ENCODE results near the gene RHOT2.
"Not testable (repeated sequence)": the region's sequence is repeated elsewhere in the genome, so short reads cannot be mapped to it uniquely, and the experiment has no call there.

The RHOT2 gene

DNA sequence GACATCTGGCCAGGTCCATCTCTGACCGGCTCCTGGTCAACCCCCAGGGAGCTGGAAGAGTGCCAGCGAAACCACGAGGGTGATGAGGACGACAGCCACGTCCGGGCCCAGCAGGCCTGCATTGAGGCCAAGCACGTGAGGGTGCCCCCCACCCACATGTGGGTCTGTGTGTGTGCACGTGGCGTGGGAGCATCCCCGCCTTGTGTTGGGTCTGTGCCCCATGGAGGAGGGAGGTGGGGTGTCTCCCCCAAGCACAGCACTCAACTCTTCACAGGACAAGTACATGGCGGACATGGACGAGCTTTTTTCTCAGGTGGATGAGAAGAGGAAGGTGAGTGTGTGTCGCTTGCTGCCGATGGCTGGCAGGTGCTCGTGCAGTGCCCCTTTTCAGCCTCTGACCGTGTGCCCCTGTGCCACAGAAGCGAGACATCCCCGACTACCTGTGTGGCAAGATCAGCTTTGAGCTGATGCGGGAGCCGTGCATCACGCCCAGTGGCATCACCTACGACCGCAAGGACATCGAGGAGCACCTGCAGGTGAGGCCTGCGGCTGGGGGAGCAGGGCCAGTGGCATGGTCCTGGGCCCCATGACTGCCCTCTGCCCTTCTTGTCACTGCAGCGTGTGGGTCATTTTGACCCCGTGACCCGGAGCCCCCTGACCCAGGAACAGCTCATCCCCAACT lies 14.0 kb downstream of the RHOT2 start:
- no peak for FAIRE-seq
- TF ChIP-seq POLR2A (IDR thresholded peaks at IDR 0.05; ENCODE audit: low read depth, low read length), result no peak
- DNase-seq (ENCODE audit: insufficient read length, low spot score), result no peak

DNA sequence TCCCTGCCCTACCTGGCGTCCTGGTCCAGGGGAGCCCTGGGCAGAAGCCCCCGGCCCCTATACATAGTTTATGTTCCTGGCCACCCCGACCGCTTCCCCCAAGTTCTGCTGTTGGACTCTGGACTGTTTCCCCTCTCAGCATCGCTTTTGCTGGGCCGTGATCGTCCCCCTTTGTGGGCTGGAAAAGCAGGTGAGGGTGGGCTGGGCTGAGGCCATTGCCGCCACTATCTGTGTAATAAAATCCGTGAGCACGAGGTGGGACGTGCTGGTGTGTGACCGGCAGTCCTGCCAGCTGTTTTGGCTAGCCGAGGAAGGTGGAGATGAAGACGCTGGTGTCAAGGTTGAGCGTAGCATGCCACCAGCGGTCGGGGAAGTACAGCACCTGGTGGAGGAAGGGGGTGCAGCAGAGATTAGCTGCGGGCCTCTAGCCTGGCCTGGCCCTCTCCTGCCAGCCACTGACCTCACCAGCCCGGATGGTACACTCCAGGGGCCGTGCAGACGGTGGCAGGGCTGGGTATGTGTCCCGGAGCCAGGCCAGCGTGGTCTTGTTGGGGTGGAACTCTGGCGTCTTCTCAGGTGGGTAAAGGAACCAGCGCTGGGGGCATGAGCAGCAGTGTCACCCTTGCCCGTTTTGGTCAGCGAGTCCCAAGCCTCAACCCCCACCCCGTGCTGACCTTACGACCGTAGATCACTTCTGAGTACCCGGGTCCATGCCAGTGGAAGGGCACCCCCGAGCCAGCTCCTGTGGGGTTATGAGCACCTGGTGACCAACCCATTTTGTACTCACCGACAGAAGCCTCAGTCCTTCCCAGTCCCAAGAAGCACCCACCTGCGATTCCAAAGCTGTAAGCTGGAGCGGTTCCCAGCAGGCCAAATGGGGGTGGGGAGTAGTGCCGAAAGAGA lies 14.8 kb downstream of the RHOT2 start:
- no peak for FAIRE-seq
- no peak for DNase-seq (ENCODE audit: insufficient read length, low spot score)

DNA sequence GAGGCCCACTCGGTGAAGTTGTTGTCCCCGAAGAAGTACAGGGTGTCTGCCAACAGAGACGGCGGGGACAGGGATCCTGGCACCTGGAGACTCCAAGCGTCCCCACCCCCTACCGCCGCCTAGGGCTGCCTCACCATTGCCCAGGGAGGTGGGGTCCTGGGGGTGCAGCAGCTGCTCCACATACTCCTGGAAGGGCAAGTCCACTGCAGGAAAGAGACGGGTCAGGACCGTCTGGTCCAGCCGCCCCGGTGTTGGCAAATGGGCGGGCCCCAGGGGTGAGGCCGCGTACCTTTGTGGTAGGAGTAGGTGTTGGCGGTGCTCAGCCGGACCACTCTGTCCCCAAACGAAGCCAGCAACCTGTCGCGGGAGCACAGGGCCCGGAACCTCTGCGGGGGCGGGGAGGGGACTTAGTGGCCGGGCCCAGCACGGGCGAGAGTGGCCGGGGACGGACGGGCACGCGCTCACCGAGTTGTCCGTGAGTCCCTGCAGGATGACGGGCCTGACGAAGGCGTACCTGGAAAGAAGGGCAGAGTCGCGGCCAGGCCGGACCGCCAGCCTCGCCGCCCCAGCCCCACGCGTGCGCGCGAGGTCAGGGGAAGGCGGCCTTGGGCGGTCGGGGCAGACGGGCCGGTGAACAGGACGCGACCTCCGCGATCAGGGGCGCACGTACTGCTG lies 15.6 kb downstream of the RHOT2 start:
- no peak for TF ChIP-seq POLR2A (IDR thresholded peaks at IDR 0.05; ENCODE audit: low read depth, low read length)
- FAIRE-seq (no peak), DNase-seq (ENCODE audit: insufficient read length, low spot score) (no peak)

More for the DNA sequence above, 14.8 kb downstream of the RHOT2 start:
- no peak for TF ChIP-seq POLR2A (IDR thresholded peaks at IDR 0.05; ENCODE audit: low read depth, low read length)

DNA sequence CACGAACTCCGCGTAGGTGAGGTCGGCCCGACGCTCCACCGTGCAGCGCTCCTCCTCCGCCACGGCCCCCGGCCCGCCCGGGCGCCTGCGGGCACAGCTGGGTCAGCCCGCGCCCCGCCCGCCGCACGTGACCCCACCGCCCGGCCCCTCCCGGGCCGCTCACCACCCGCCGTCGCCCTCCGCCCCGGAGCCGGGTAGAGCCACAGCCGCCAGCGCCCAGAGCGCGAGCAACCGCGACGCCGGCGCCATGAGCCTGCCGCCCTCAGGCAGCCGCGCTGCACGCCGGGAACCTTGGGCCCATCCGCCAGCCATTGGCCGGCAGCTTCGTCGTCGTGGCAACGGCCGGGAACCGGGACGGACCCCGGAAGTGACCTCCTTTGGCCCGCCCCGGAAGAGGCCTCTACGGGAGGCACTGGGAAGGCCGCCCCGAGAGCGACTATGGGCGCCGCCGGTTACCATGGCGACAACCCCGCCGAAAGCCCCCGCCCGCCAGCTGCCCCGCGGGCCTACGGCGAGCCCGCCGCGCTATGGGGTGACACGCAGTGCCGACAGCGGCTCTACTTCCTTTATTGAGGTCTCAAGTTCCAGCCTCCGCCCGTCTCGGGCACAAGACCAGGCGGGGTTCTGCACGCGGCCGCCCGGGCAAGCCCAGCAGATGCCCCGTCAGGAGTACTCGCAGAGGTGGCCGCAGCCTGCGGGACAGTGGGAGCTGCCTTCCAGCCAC lies 16.3 kb downstream of the RHOT2 start, which contains the start of gene JMJD8:
Gene JMJD8, minus strand, starts transcription at position 264 of the 724 bp plus-strand sequence. Its CDS starts 15 bp downstream, at position 249.
- TF ChIP-seq POLR2A (IDR thresholded peaks at IDR 0.05; ENCODE audit: low read depth, low read length), result peak; percentile 62
- no peak for FAIRE-seq
- DNase-seq (ENCODE audit: insufficient read length, low spot score), result no peak

DNA sequence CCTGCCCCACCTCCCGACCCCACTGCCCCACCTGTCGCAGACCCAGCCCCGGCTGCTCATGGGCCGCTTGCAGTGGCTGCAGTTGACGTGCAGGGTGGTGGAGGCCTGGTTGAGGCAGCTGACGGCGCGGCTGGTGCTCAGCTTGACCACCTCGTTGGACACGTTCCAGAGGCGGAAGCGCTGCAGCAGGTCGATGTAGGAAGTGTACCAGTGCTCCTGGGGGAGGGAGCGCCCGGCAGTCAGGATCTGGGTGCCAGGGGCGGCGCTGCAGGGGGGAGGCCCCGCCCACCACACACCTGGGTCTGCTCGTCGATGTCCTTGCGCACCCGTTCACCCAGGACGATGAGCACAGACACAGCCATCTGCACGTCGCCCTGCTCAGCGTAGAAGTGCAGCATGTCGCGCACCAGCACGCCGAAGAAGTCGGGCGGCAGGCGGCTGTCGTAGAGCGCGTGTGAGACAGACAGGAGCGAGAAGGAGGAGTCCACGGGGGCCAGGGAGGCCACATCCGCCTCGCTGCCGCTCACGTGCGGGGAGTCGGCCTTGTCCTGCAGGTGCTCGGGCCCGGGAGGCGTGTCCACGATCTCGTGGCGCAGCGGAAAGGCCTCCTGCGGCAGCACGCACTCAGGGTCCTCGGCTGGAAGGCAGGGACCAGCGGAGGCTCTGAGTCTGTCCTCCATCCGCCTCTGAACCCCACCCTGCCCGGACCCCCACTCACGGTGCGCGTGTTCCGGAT lies 17.2 kb downstream of the RHOT2 start:
- no peak for FAIRE-seq
- TF ChIP-seq POLR2A (IDR thresholded peaks at IDR 0.05; ENCODE audit: low read depth, low read length), result no peak
- DNase-seq (ENCODE audit: insufficient read length, low spot score), result no peak

DNA sequence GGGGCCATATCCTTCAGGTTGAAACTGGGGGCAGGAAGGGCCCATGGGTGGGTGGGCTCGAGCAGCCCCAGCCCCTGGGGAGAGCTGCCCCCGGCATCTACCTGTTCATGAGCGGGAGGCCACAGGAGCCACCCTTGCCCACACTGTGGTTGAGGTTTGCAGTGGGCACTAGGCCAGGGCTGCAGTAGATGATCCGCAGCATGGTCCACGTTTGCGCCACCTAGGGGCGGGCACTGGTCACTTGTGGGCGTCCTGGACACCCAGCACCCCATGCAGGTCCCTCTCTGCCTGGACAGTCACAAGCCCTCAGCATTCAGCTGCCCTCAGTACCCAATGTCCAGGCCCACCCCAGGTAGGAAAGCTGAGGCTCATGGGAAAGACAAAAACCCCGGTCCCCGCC lies 18.0 kb downstream of the RHOT2 start:
- no peak for TF ChIP-seq POLR2A (IDR thresholded peaks at IDR 0.05; ENCODE audit: low read depth, low read length)
- DNase-seq (ENCODE audit: insufficient read length, low spot score) (peak; percentile 81), FAIRE-seq (no peak)

DNA sequence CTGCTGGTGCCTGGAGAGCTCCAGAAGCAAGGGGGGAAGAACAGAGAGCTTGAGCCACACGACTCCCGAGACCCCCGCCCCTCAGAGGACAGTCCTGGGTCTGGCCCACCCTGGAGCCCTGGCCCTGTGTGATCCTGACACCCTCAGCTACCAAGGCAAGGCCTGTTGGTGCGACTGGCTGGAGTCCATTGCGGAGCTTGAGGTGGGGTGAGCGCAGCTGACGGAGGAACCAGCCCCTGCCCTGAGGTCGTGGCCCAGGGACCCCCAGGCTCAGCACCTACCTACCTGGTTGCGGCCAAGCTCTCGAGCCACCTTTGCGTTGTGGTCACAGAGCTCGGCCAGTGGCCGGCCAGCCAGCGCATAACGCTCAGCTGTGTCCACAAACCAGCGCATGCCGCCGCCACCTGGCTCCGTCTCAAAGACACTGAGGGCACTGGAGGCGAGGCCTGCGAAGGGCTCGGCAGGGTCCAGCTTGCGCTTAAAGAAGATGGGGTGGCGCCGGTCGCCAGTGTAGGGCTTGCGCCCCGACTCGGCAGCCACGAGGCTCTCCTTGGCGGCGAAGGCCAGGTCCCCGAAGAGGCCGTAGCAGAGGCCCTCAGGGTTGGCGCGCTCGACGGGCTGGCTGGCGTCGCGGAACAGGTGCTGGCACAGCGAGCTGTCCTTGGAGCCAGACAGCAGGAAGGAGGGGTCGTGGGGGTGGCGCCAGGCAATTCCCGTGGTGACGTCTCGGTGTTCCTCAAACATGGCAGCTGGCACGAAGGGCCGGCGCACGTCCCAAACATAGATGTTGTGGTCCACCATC lies 18.7 kb downstream of the RHOT2 start:
- FAIRE-seq (no peak), DNase-seq (ENCODE audit: insufficient read length, low spot score) (no peak)
- no peak for TF ChIP-seq POLR2A (IDR thresholded peaks at IDR 0.05; ENCODE audit: low read depth, low read length)

DNA sequence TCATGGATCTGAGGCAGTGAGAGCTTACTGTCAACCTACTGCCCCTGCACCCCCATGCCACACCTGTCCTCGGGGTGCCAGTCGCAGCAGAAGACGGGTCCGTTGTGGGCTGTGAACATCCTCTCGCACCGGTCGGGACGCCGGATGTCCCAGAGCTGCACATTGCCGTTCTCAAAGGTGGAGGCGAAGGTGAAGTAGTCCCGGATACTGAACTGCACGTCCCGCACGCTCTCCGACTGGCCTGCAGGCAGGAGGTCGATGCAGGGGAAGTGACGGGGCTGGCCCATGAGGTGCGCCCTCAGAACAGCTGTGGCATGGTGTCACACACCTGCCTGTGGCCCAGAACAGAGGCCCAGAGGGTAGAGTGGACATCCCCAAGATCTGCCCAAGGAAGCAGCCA lies 19.6 kb downstream of the RHOT2 start:
- FAIRE-seq (no peak), DNase-seq (ENCODE audit: insufficient read length, low spot score) (no peak)
- no peak for TF ChIP-seq POLR2A (IDR thresholded peaks at IDR 0.05; ENCODE audit: low read depth, low read length)

DNA sequence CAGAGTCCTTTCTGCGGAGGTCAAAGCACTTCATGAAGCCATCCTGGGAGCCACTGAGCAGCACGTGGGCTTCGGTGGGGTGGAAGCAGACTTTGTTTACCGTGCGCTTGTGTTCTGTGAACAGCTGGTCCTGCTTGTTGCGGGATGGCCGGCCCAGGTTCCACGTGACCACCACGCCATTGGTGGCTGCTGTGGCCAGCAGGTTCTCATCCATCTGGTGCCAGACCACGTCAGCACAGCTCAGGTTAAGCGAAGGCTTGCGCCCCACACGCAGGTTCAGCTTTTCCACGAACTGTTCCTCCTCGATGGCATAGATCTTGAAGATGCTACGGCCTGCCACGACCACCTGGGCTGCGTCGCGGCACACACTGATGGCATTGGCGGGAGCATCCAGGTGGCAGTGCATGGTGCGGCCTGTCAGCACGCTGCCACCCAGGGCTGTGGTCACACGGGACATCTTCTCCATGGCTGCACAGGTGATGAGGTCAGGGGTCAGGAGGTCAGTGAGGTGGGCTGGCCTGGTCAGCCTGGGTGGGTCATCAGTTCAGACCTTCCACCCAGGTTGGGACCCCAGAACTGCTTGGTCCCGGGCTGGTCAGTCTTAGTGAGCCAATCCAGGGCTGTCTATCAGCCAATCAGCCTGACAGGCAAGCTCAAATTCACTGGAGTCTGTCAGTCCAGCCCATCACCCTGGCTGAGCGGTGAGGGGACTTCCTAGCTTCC lies 21.4 kb downstream of the RHOT2 start:
- DNase-seq (ENCODE audit: insufficient read length, low spot score) (no peak), FAIRE-seq (no peak)
- no peak for TF ChIP-seq POLR2A (IDR thresholded peaks at IDR 0.05; ENCODE audit: low read depth, low read length)

DNA sequence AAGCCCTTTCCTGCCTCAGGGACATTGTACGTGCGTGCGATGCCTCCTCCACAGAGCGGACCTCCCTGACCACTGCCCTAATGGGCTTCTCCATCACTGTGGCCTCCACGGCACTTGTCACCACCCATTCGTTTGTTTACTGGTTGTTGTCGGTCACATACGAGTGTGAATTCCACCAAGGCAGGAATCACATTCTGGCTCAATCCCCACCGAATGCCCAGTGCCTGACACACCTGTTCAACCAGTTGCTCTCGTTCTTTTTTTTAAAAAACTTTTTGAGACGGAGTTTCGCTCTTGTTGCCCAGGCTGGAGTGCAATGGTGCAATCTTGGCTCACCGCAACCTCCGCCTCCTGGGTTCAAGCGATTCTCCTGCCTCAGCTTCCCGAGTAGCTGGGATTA lies 23.3 kb downstream of the RHOT2 start:
- FAIRE-seq, result not testable (repeated sequence)

DNA sequence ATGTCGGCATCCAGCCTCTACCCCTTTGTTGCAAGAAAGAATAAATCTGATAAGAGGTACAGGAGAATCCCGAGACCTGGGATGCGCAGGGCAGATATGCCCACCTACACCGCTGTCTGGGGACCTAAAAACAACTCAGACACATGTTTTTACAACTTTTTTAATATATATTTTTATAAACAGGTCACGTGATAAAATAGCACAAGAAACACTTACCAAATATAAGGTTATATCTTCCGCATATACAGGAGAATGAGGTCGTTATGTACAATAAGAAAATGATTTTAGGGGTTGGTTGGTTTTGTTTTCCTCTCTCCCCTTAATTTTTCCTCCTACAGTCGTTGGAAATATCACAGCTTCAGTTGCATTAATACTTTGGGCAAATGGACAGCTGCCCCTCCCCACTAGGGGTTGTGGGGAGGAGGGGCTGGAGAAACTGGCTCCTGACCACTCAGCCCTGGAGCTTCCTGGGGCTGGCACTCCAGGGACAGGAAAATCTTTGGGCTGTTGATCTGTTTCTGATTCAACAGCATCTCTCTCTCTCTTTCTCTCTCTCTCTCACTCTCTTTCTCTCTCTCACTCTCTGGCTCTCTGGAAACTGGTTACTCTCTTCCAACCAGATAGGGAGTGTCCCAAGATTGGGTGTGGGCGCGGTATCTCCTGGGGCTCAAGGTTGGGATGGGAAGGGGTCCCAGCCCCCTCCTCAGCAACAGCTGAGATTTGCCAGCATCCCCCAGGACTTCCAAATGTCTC lies 24.6 kb downstream of the RHOT2 start:
- FAIRE-seq, result no peak

More for the DNA sequence above, 23.3 kb downstream of the RHOT2 start:
- DNase-seq (ENCODE audit: insufficient read length, low spot score), result not testable (repeated sequence)

More for the DNA sequence above, 24.6 kb downstream of the RHOT2 start:
- no peak for DNase-seq (ENCODE audit: insufficient read length, low spot score)
- no peak for TF ChIP-seq POLR2A (IDR thresholded peaks at IDR 0.05; ENCODE audit: low read depth, low read length)
